Measurements from ENCODE around the gene AGFG2.

AGFG2 gene

GRCh38 chr7:100568896-100569844, 30.2 kb downstream of the AGFG2 start:
- Histone ChIP-seq H3K4me1 (ENCODE audit: low read length) (no peaks in the 10 kb centered on the region), H3K36me3 (replicated peaks; ENCODE audit: low read depth, low read length) (peaks cover 2% of the 10 kb centered on the region), H4K20me1 (ENCODE audit: insufficient read depth, low read length) (no peaks in the 10 kb centered on the region), H3K4me3 (ENCODE audit: low read length) (no peak overlapping the region), H3K79me2 (ENCODE audit: low read length) (no peaks in the 10 kb centered on the region), H3K9ac (ENCODE audit: low read length) (no peak overlapping the region), H2AFZ (ENCODE audit: low read depth, low read length) (no peak overlapping the region), H3K27ac (ENCODE audit: low read length) (no peak overlapping the region), H3K27me3 (ENCODE audit: low read depth, low read length) (no peaks in the 10 kb centered on the region), H3K9me3 (ENCODE audit: insufficient read depth, low read length) (no peaks in the 10 kb centered on the region), H3K4me2 (ENCODE audit: low read length) (0 out of 2 replicates have a peak overlapping the region, but pooled peaks have one; percentile 45)
- TF ChIP-seq EZH2phosphoT487 (IDR thresholded peaks at IDR 0.05; ENCODE audit: low read depth) (no peak), CTCF (IDR thresholded peaks at IDR 0.05; ENCODE audit: low read depth, low read length) (peak; percentile 47)

- no peaks in the 10 kb centered on the region for H3K27me3 ChIP-seq (ENCODE audit: low read depth, low read length)
- no peak overlapping the region for H3K4me2 ChIP-seq (ENCODE audit: low read length)
- H3K9me3 ChIP-seq (ENCODE audit: insufficient read depth, low read length), result no peaks in the 10 kb centered on the region
- H3K4me3 ChIP-seq (ENCODE audit: low read length), result no peak overlapping the region
- TF ChIP-seq CTCF (IDR thresholded peaks at IDR 0.05; ENCODE audit: low read depth, low read length) (no peak), EZH2phosphoT487 (IDR thresholded peaks at IDR 0.05; ENCODE audit: low read depth) (no peak)
- no peaks in the 10 kb centered on the region for H3K79me2 ChIP-seq (ENCODE audit: low read length)
- no peak overlapping the region for H2AFZ ChIP-seq (ENCODE audit: low read depth, low read length)
- H3K36me3 ChIP-seq (replicated peaks; ENCODE audit: low read depth, low read length), result no peaks in the 10 kb centered on the region
- H3K4me1 ChIP-seq (ENCODE audit: low read length), result no peaks in the 10 kb centered on the region
- H3K27ac ChIP-seq (ENCODE audit: low read length), result no peak overlapping the region
- H3K9ac ChIP-seq (ENCODE audit: low read length), result no peak overlapping the region
- H4K20me1 ChIP-seq (ENCODE audit: insufficient read depth, low read length), result no peaks in the 10 kb centered on the region
Observed at GRCh38 chr7:100570954-100571828, 32.2 kb downstream of the AGFG2 start.

GRCh38 chr7:100571829-100572116, 32.8 kb downstream of the AGFG2 start:
- Histone ChIP-seq H4K20me1 (ENCODE audit: insufficient read depth, low read length) (no peaks in the 10 kb centered on the region), H3K4me1 (ENCODE audit: low read length) (no peaks in the 10 kb centered on the region), H2AFZ (ENCODE audit: low read depth, low read length) (no peak overlapping the region), H3K4me3 (ENCODE audit: low read length) (no peak overlapping the region), H3K79me2 (ENCODE audit: low read length) (no peaks in the 10 kb centered on the region), H3K27me3 (ENCODE audit: low read depth, low read length) (no peaks in the 10 kb centered on the region), H3K36me3 (replicated peaks; ENCODE audit: low read depth, low read length) (no peaks in the 10 kb centered on the region), H3K9me3 (ENCODE audit: insufficient read depth, low read length) (no peaks in the 10 kb centered on the region), H3K27ac (ENCODE audit: low read length) (no peak overlapping the region), H3K4me2 (ENCODE audit: low read length) (no peak overlapping the region), H3K9ac (ENCODE audit: low read length) (no peak overlapping the region)
- TF ChIP-seq CTCF (IDR thresholded peaks at IDR 0.05; ENCODE audit: low read depth, low read length), result no peak

- no peaks in the 10 kb centered on the region for H3K27me3 ChIP-seq (ENCODE audit: low read depth, low read length)
- no peak overlapping the region for H3K9ac ChIP-seq (ENCODE audit: low read length)
- no peaks in the 10 kb centered on the region for H3K36me3 ChIP-seq (replicated peaks; ENCODE audit: low read depth, low read length)
- no peak overlapping the region for H2AFZ ChIP-seq (ENCODE audit: low read depth, low read length)
- no peaks in the 10 kb centered on the region for H3K9me3 ChIP-seq (ENCODE audit: insufficient read depth, low read length)
- H3K27ac ChIP-seq (ENCODE audit: low read length), result no peak overlapping the region
- H3K4me3 ChIP-seq (ENCODE audit: low read length), result no peak overlapping the region
- TF ChIP-seq EZH2phosphoT487 (IDR thresholded peaks at IDR 0.05; ENCODE audit: low read depth), result no peak
- no peak for TF ChIP-seq CTCF (IDR thresholded peaks at IDR 0.05; ENCODE audit: low read depth, low read length)
- no peak overlapping the region for H3K4me2 ChIP-seq (ENCODE audit: low read length)
- H3K79me2 ChIP-seq (ENCODE audit: low read length), result no peaks in the 10 kb centered on the region
- no peaks in the 10 kb centered on the region for H4K20me1 ChIP-seq (ENCODE audit: insufficient read depth, low read length)
- no peaks in the 10 kb centered on the region for H3K4me1 ChIP-seq (ENCODE audit: low read length)
Observed at GRCh38 chr7:100572281-100572948, 33.4 kb downstream of the AGFG2 start.
